ENCODE measurements around the gene TIMP2. TPM values are rescaled to one million over a fixed set of nuclear protein-coding genes. Genes with fewer than 3 reads are reported as not detected.

Gene TIMP2
- total and polyA plus RNA-seq, 2 experiments from 2014 or later: 10.6 to 22.5 TPM

- Mint-ChIP-seq H3K9me3 (no peaks in the 10 kb centered on the region; the same call in 2 of the 3 replicates), H3K27ac (no peak overlapping the region), H3K27me3 (ENCODE audit: insufficient read depth, low read depth, poor library complexity) (peaks cover 1% of the 10 kb centered on the region), H3K36me3 (ENCODE audit: low read depth) (peaks cover 87% of the 10 kb centered on the region), H3K4me1 (no peaks in the 10 kb centered on the region), H3K4me3 (no peak overlapping the region)
- Histone ChIP-seq H3K79me2 (replicated peaks; ENCODE audit: insufficient read depth) (peaks cover 36% of the 10 kb centered on the region), H3K4me2 (no peak overlapping the region), H3K27me3 (ENCODE audit: insufficient read depth) (no peaks in the 10 kb centered on the region), H3K9me2 (ENCODE audit: insufficient read depth) (no peaks in the 10 kb centered on the region), H3K27ac (ENCODE audit: low read depth) (0 out of 2 replicates have a peak overlapping the region, but pooled peaks have one; percentile 50), H3K4me1 (ENCODE audit: insufficient read depth) (no peaks in the 10 kb centered on the region), H2AFZ (no peak overlapping the region), H3K36me3 (ENCODE audit: insufficient read depth) (peaks cover 42% of the 10 kb centered on the region), H3K4me3 (no peak overlapping the region), H4K20me1 (replicated peaks; ENCODE audit: insufficient read depth) (peaks cover 51% of the 10 kb centered on the region), H3F3A (replicated peaks; ENCODE audit: low read depth) (no peaks in the 10 kb centered on the region)
- ATAC-seq (no peak), DNase-seq (ENCODE audit: low spot score) (no peak)
- TF ChIP-seq NANOG (IDR thresholded peaks at IDR 0.05; ENCODE audit: borderline replicate concordance) (no peak), JUNB (IDR thresholded peaks at IDR 0.05; ENCODE audit: unreplicated experiment) (no peak), CTCF (conservative IDR thresholded peaks at IDR 0.05; ENCODE audit: low read depth in 2 of 2) (no peak), CREB1 (CRISPR knock-in tag; IDR thresholded peaks at IDR 0.05; ENCODE audit: low read depth) (no peak), STAT1 (IDR thresholded peaks at IDR 0.05; ENCODE audit: unreplicated experiment) (no peak), REST (IDR thresholded peaks at IDR 0.05; ENCODE audit: unreplicated experiment) (no peak), ETS1 (IDR thresholded peaks at IDR 0.05) (no peak), ZNF331 (CRISPR knock-in tag; IDR thresholded peaks at IDR 0.05; ENCODE audit: low read depth) (no peak), ZNF462 (CRISPR knock-in tag; IDR thresholded peaks at IDR 0.05) (no peak), POLR2AphosphoS5 (IDR thresholded peaks at IDR 0.05; ENCODE audit: low read depth) (no peak), EZH2 (IDR thresholded peaks at IDR 0.05; ENCODE audit: low read depth, unreplicated experiment) (no peak), EZH2phosphoT487 (IDR thresholded peaks at IDR 0.05; ENCODE audit: unreplicated experiment) (no peak), ZNF114 (CRISPR knock-in tag; IDR thresholded peaks at IDR 0.05) (no peak)
These were observed 99.5 kb downstream of the TIMP2 start for GRCh38 chr17:78825696-78826095.

Data from GM23338 (cell line).